Breast epithelium (tissue), 3 donors: ENCODE results near the gene ANO2.

Source experiments
- CTCF ChIP-seq, 3 donors: fragments of 450-650 bp; IDR thresholded peaks; one replicate each; pipeline ENCODE4 v1.5.1; 2016 to 2017; ENCODE audit warnings: antibody characterized with exemption in 3 of 3, mild to moderate bottlenecking in 3 of 3, moderate library complexity in 3 of 3
- POLR2A ChIP-seq: fragments of 450-650 bp; IDR thresholded peaks from one replicate; pipeline ENCODE4 v1.6.1; 2016; ENCODE audit warnings: antibody characterized with exemption, mild to moderate bottlenecking, moderate library complexity
- POLR2AphosphoS5 ChIP-seq, 3 donors: sonication (generic); formaldehyde crosslinking; IDR thresholded peaks; one replicate each; pipeline ENCODE4 v1.6.1; 2017; ENCODE audit warnings: antibody characterized with exemption in 3 of 3

- no peak for TF ChIP-seq CTCF (IDR thresholded peaks at IDR 0.05)
- TF ChIP-seq POLR2A = no peak
- TF ChIP-seq POLR2AphosphoS5 (IDR thresholded peaks at IDR 0.05) = no peak
Observed at GRCh38 chr12:5898874-5899273, 46.2 kb downstream of the ANO2 start.
